ENCODE results near the gene PPP1R27. TPM values are rescaled to one million over a fixed set of nuclear protein-coding genes. Genes with fewer than 3 reads are reported as not detected.

PPP1R27 gene
- total and polyA plus RNA-seq, 8 donors: 0.19 to 1.5 (median 1.1) TPM; not detected in 5

DNA sequence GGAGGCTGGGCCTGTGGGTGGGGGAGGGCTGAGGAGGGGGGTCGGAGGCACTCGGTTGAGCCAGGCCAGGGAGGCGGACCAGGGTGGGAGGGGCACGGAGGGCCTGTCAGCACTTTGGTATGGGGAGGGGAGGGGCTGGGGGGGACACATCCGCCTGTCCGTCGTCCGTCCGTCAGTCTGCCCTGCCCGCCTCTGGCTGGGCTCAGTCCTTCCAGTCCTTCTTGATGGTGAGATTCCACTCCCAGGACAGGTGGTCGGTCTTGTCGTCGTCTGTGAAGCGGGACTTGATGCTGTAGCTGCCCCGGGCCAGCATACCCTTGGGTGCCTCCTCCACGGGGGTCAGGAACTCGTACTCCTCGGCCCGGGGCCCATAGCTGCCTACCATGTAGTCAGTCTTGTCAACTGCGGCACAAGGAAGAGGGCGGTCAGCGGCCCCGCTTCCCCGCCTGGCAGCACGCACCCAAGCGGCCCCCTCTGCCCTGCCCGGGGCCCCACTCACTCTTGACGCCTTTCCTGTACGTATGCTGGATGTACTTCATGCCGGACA, 33.9 kb upstream of the PPP1R27 start:
- Histone ChIP-seq H3K36me3 (peaks cover 0 to 16% (median 10%) of the 10 kb centered on the region in 3 donors), H3K4me1 (peaks cover 27 to 57% (median 39%) of the 10 kb centered on the region in 3 donors), H3K4me3 (peak overlapping the region in 2 of 4 donors; percentile 59 to 82), H3K27ac (peak overlapping the region in 3 of 4 donors; percentile 28 to 97 (median 96)), H3K9me3 (no peaks in the 10 kb centered on the region), H3K27me3 (no peaks in the 10 kb centered on the region)
- ATAC-seq (no peak), DNase-seq (peak in 4 of 6 donors; percentile 50 to 89 (median 66)), FAIRE-seq (no peak)
- WGBS, 2 donors: 55 to 64% methylated on average over 25 to 30 of the region's 30 CpGs
- intact Hi-C loops (cut with DNase I): no loop called here
- TF ChIP-seq, protein P1, sequence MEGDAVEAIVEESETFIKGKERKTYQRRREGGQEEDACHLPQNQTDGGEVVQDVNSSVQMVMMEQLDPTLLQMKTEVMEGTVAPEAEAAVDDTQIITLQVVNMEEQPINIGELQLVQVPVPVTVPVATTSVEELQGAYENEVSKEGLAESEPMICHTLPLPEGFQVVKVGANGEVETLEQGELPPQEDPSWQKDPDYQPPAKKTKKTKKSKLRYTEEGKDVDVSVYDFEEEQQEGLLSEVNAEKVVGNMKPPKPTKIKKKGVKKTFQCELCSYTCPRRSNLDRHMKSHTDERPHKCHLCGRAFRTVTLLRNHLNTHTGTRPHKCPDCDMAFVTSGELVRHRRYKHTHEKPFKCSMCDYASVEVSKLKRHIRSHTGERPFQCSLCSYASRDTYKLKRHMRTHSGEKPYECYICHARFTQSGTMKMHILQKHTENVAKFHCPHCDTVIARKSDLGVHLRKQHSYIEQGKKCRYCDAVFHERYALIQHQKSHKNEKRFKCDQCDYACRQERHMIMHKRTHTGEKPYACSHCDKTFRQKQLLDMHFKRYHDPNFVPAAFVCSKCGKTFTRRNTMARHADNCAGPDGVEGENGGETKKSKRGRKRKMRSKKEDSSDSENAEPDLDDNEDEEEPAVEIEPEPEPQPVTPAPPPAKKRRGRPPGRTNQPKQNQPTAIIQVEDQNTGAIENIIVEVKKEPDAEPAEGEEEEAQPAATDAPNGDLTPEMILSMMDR (IDR thresholded peaks at IDR 0.05): no peak

DNA sequence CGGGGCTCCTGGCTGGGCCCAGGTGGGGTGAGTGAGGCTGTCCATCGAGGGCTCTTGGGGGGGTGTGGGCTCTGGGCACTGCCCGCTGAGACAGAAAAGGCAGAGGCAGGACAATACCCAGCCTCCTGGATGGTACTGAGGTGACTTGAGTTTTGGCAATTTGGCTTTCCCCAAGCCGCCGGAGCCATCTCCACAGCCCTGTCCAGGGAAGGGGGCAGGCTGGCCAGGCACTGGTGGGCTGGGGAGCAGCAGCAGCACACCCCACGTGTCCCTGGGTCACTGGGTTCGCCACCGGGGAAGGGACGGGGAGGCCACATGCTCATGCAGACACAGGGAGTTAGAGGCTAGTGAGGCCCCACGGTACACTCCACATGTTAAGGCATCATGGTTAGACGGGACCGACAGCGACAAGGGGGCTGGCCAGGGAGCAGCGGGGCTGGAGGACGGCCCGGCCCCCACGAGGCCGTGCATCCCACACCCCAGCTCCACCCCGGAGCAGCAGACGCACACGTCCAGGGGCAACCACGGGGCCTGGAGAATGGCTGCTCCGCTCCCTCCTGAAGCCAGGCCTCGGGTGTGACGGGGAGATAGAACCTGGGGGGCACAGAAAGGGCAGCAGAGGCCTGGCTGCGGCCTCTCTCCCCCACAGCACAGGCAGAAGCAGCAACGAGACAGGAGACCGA, 33.3 kb upstream of the PPP1R27 start:
- H3K4me3 ChIP-seq: no peak overlapping the region
- WGBS, 2 donors: 54 to 55% methylated on average over 28 of the region's 28 CpGs
- H3K36me3 ChIP-seq: peaks cover 0 to 16% (median 10%) of the 10 kb centered on the region in 3 donors
- H3K27ac ChIP-seq: peak overlapping the region; percentile 2 to 96 (median 61)
- DNase-seq (peak in 3 of 6 donors; percentile 61 to 88 (median 62)), ATAC-seq (no peak), FAIRE-seq (no peak)
- H3K27me3 ChIP-seq: no peaks in the 10 kb centered on the region
- H3K4me1 ChIP-seq: peaks cover 33 to 57% (median 39%) of the 10 kb centered on the region in 3 donors
- TF ChIP-seq, protein P1 (IDR thresholded peaks at IDR 0.05): no peak
- H3K9me3 ChIP-seq: no peaks in the 10 kb centered on the region
- intact Hi-C loops (cut with DNase I): no loop called here

DNA sequence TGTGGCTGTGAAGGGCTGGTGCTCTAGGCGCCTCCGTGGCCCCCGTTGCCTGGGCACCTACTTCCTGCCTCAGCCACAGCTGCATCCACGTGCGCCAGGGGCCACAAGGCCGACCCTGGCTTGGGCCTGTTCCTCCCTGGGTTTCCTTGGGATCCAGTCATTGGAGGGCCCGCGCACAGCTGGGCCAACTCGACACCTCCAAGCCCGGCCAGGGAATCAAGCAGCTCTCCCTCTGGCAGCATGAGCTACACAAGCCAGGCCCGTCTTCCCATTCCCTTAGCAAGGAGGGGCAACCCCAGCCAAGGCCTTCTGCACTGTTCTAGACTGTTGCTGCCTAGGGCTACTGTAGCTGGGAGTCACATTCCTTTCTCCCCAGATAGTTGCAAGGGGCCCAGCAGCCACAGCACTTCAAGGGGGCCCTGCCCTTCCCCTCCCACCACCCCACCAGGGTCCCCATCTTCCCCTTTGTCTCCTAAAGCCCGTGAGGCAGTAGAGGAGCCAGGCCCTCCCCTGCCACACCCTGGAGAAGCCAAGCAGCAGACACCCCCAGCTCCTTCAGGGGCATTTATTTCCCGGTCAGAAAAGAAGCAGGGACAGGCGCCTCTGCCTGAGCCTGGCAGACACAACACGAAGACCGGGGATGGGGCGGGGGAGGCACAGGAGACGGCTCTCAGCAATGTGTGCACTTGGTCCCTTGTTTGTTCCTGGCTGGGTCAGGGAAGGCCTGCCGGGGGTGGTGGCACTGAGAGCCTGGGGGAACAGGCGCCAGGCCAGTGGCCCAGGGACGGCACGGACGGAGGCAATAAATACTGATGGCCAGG, 32.5 kb upstream of the PPP1R27 start:
- peaks cover 36 to 56% (median 39%) of the 10 kb centered on the region in 3 donors for H3K4me1 ChIP-seq

DNA sequence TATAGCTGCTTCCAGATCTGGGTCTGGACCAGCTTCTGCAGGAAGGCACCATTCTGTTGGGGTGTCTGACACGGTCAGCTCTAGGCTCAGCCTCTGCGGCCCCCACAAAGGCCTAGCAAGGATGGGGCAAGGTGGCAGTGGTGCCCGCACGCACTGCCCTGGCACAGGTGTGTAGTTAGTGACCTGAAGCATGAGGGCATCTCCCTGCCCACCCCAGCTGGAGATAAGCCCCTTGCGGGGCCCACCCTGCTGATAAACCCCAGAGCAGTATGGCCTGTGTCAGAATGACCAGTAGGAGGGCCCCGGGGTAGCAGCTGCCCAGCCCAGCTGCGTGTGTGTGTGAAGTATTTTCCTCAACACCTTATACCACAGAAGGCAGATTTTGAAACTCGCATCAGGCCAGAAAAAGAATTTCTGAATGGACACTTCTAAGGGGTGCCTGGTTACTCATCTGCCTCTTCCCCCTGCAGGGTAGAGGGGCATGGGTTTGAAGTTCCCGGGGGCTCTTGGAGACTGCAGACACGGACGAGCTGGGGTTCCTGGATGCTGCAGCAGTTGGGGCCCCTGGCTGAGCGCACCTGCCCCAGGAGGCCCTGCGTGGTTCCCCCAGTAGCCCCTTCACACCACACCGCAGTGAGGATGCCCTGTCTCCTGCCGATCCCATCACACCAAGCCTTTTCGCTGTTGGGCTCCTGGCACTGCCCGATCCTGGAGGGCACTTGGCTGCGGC, 31.8 kb upstream of the PPP1R27 start:
- 62 to 67% methylated on average over 18 of the region's 18 CpGs for WGBS, 2 donors
- Histone ChIP-seq H3K4me3 (peak overlapping the region in 1 of 4 donors; percentile 10), H3K27ac (peak overlapping the region; percentile 70 to 96 (median 80)), H3K4me1 (peaks cover 36 to 60% (median 39%) of the 10 kb centered on the region in 3 donors), H3K27me3 (no peaks in the 10 kb centered on the region), H3K9me3 (no peaks in the 10 kb centered on the region), H3K36me3 (peaks cover 0 to 16% (median 10%) of the 10 kb centered on the region in 3 donors)
- intact Hi-C loops (cut with DNase I): no loop called here
- FAIRE-seq: no peak
- DNase-seq: peak in 3 of 6 donors; percentile 51 to 85 (median 61)
- TF ChIP-seq, protein P1 (IDR thresholded peaks at IDR 0.05): no peak
- no peak for ATAC-seq

More for the DNA sequence above, 32.5 kb upstream of the PPP1R27 start:
- intact Hi-C loops (cut with DNase I): no loop called here
- H3K36me3 ChIP-seq: peaks cover 0 to 16% (median 10%) of the 10 kb centered on the region in 3 donors
- no peaks in the 10 kb centered on the region for H3K9me3 ChIP-seq
- TF ChIP-seq, protein P1 (IDR thresholded peaks at IDR 0.05): no peak
- peak in 4 of 6 donors; percentile 67 to 87 (median 71) for DNase-seq
- H3K27ac ChIP-seq: peak overlapping the region; percentile 70 to 96 (median 80)
- no peak overlapping the region for H3K4me3 ChIP-seq
- no peak for FAIRE-seq
- 36 to 40% methylated on average over 23 of the region's 23 CpGs for WGBS, 2 donors
- ATAC-seq: peak in 3 of 4 donors; percentile 0 to 3 (median 2)
- no peaks in the 10 kb centered on the region for H3K27me3 ChIP-seq

Data from pancreas (tissue), 10 donors.